ENCODE data around the gene FOXP1.

The FOXP1 gene

GRCh38 chr3:71384837-71385716 lies 198.5 kb downstream of the FOXP1 start:
- H3K27me3 ChIP-seq (ENCODE audit: control insufficient read depth, insufficient read depth, low read length) = no peaks in the 10 kb centered on the region
- H3K36me3 ChIP-seq (ENCODE audit: control insufficient read depth, insufficient read depth, low read length) = no peaks in the 10 kb centered on the region
- peak overlapping the region; percentile 44 for H3K27ac ChIP-seq (ENCODE audit: low read depth, low read length)
- H3K4me3 ChIP-seq (ENCODE audit: low read depth, low read length) = no peak overlapping the region; the same call in 1 of the 2 replicates
- H3K4me1 ChIP-seq (ENCODE audit: control insufficient read depth, insufficient read depth, low read length) = peaks cover 37% of the 10 kb centered on the region
- no peaks in the 10 kb centered on the region for H3K9me3 ChIP-seq (ENCODE audit: control insufficient read depth, insufficient read depth, low read length)
- H3K9ac ChIP-seq (ENCODE audit: low read depth, low read length) = no peak overlapping the region

DNA sequence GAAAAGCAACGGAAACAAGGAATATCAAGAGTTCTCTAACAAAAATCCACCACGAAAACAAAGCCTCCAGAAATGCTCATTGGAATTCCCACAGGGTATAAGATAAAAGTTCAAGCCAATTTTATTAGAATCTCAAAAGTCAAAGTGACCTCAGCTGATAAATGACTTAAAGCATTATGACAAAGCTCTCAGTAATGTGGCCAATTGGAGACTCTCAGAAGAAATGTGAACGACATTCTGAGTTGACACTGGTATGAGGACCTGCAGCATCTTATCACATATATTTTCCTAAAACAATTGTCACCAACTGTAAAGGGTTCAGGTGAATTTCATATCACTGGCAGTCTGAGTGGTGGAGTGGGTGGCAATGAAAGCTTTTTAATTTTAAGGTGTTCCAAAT lies 199.1 kb downstream of the FOXP1 start:
- no peaks in the 10 kb centered on the region for H3K27me3 ChIP-seq (ENCODE audit: control insufficient read depth, insufficient read depth, low read length)
- H3K9me3 ChIP-seq (ENCODE audit: control insufficient read depth, insufficient read depth, low read length) = no peaks in the 10 kb centered on the region
- H3K36me3 ChIP-seq (ENCODE audit: control insufficient read depth, insufficient read depth, low read length) = no peaks in the 10 kb centered on the region
- no peak overlapping the region for H3K9ac ChIP-seq (ENCODE audit: low read depth, low read length)
- H3K4me1 ChIP-seq (ENCODE audit: control insufficient read depth, insufficient read depth, low read length) = peaks cover 30% of the 10 kb centered on the region
- H3K4me3 ChIP-seq (ENCODE audit: low read depth, low read length) = no peak overlapping the region; the same call in 1 of the 2 replicates
- peak overlapping the region; percentile 44 for H3K27ac ChIP-seq (ENCODE audit: low read depth, low read length)

DNA sequence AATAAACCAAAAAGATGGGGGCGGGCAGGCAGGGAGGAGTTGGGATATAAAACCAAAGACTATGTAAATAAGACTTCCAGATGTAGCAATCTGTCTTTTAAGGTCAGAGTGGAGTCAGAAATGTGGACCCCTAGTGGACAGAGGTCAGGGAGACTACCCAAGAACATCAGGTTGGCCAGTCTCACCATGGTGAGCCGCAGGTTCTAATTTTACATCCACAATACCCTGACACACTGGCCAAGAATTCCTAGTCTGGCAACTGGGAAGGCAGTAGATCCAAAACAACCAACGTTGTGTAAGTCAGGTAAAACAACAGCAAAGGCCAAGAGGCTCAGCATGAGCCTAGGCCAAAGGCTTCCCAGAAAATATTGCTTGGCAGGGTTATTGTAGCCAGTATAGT lies 203.4 kb downstream of the FOXP1 start:
- Histone ChIP-seq H3K27ac (ENCODE audit: low read depth, low read length) (no peak overlapping the region), H3K9me3 (ENCODE audit: control insufficient read depth, insufficient read depth, low read length) (no peaks in the 10 kb centered on the region), H3K27me3 (ENCODE audit: control insufficient read depth, insufficient read depth, low read length) (no peaks in the 10 kb centered on the region)

GRCh38 chr3:71378509-71378908 lies 205.0 kb downstream of the FOXP1 start:
- Histone ChIP-seq H3K4me1 (ENCODE audit: control insufficient read depth, insufficient read depth, low read length) (peaks cover 5% of the 10 kb centered on the region; the same call in 1 of the 2 replicates), H3K4me3 (ENCODE audit: low read depth, low read length) (no peak overlapping the region), H3K9me3 (ENCODE audit: control insufficient read depth, insufficient read depth, low read length) (no peaks in the 10 kb centered on the region), H3K27me3 (ENCODE audit: control insufficient read depth, insufficient read depth, low read length) (no peaks in the 10 kb centered on the region), H3K36me3 (ENCODE audit: control insufficient read depth, insufficient read depth, low read length) (no peaks in the 10 kb centered on the region), H3K9ac (ENCODE audit: low read depth, low read length) (no peak overlapping the region), H3K27ac (ENCODE audit: low read depth, low read length) (no peak overlapping the region)

More for the DNA sequence above, 203.4 kb downstream of the FOXP1 start:
- Histone ChIP-seq H3K4me1 (ENCODE audit: control insufficient read depth, insufficient read depth, low read length) (peaks cover 16% of the 10 kb centered on the region), H3K4me3 (ENCODE audit: low read depth, low read length) (no peak overlapping the region), H3K36me3 (ENCODE audit: control insufficient read depth, insufficient read depth, low read length) (no peaks in the 10 kb centered on the region), H3K9ac (ENCODE audit: low read depth, low read length) (no peak overlapping the region)

DNA sequence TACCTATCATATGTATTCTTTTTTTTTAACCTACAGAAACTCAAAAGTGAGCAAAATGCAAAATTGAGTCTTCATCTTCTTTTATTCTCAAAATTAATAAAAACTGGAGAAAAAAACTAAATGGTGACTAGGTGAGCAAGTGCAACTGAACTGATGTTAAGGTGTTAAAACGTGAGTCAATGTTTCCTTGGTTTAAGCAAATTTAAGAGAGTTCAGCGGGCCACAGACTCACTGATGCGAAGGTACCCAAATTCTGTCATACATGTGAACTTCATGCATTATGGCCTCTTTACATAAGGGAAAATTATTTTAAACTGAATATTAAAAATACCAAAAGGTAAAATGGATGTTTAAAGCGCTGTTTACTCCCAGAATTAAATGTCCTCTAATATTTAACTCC lies 206.6 kb downstream of the FOXP1 start:
- Histone ChIP-seq H3K36me3 (ENCODE audit: control insufficient read depth, insufficient read depth, low read length) (no peaks in the 10 kb centered on the region), H3K27ac (ENCODE audit: low read depth, low read length) (no peak overlapping the region), H3K9me3 (ENCODE audit: control insufficient read depth, insufficient read depth, low read length) (no peaks in the 10 kb centered on the region), H3K4me3 (ENCODE audit: low read depth, low read length) (no peak overlapping the region), H3K4me1 (ENCODE audit: control insufficient read depth, insufficient read depth, low read length) (peaks cover 9% of the 10 kb centered on the region), H3K9ac (ENCODE audit: low read depth, low read length) (no peak overlapping the region), H3K27me3 (ENCODE audit: control insufficient read depth, insufficient read depth, low read length) (no peaks in the 10 kb centered on the region)

GRCh38 chr3:71376503-71376902 lies 207.0 kb downstream of the FOXP1 start:
- Histone ChIP-seq H3K4me3 (ENCODE audit: low read depth, low read length) (no peak overlapping the region), H3K4me1 (ENCODE audit: control insufficient read depth, insufficient read depth, low read length) (peaks cover 9% of the 10 kb centered on the region), H3K27ac (ENCODE audit: low read depth, low read length) (no peak overlapping the region)

DNA sequence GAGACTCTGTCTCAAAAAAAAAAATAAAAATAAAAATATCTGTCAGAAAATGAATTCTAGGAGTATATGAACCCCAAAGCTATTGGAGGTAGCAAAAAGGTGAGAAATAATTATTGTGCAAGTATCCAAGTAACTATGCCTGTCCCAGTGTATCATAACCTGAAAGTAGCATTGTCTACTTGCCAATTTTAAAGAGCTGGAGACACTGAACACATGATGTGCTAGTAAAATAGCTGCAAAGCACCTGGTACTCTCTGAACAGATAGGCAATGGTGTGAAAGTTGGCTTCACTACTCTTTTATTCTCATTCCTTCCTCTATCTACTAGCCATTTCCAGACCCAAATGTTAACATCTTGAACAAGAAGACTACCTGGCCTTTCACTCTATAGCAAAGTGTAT lies 208.9 kb downstream of the FOXP1 start:
- H3K27ac ChIP-seq (ENCODE audit: low read depth, low read length) = no peak overlapping the region
- H3K4me1 ChIP-seq (ENCODE audit: control insufficient read depth, insufficient read depth, low read length) = peaks cover 9% of the 10 kb centered on the region
- H3K27me3 ChIP-seq (ENCODE audit: control insufficient read depth, insufficient read depth, low read length) = no peaks in the 10 kb centered on the region
- H3K4me3 ChIP-seq (ENCODE audit: low read depth, low read length) = no peak overlapping the region
- H3K9ac ChIP-seq (ENCODE audit: low read depth, low read length) = no peak overlapping the region
- H3K9me3 ChIP-seq (ENCODE audit: control insufficient read depth, insufficient read depth, low read length) = no peaks in the 10 kb centered on the region
- H3K36me3 ChIP-seq (ENCODE audit: control insufficient read depth, insufficient read depth, low read length) = no peaks in the 10 kb centered on the region

More at GRCh38 chr3:71376503-71376902, 207.0 kb downstream of the FOXP1 start:
- Histone ChIP-seq H3K27me3 (ENCODE audit: control insufficient read depth, insufficient read depth, low read length) (no peaks in the 10 kb centered on the region), H3K9me3 (ENCODE audit: control insufficient read depth, insufficient read depth, low read length) (no peaks in the 10 kb centered on the region), H3K9ac (ENCODE audit: low read depth, low read length) (no peak overlapping the region), H3K36me3 (ENCODE audit: control insufficient read depth, insufficient read depth, low read length) (no peaks in the 10 kb centered on the region)

- Histone ChIP-seq H3K9ac (ENCODE audit: low read depth, low read length) (no peak overlapping the region), H3K27ac (ENCODE audit: low read depth, low read length) (no peak overlapping the region), H3K9me3 (ENCODE audit: control insufficient read depth, insufficient read depth, low read length) (no peaks in the 10 kb centered on the region), H3K36me3 (ENCODE audit: control insufficient read depth, insufficient read depth, low read length) (no peaks in the 10 kb centered on the region), H3K27me3 (ENCODE audit: control insufficient read depth, insufficient read depth, low read length) (no peaks in the 10 kb centered on the region), H3K4me3 (ENCODE audit: low read depth, low read length) (no peak overlapping the region), H3K4me1 (ENCODE audit: control insufficient read depth, insufficient read depth, low read length) (peaks cover 9% of the 10 kb centered on the region)
Observed at GRCh38 chr3:71372911-71373637, 210.5 kb downstream of the FOXP1 start.

DNA sequence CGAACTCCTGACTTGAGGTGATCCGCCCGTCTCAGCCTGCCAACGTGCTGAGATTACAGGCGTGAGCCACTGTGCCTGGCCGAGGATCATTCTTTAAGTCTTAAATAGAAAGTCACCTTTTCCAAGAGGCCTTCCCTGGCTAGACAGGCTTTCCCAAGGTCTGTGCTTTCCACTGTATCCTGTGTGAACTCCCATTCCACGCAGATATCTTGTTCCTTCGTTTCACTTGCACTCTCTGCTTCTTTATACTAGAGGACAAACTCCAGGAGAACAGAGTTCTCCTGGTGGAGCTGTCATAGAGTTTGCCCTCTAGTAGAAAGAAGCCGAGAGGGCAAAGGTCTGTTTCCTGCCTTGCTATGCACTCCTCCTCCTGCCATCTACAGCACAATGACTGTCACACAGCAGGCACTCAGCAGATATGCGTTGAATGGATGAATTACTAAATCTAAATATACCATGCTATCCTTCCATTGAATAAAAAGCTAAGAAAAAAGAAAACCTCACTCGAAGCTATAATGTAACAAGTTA lies 211.2 kb downstream of the FOXP1 start:
- H3K27ac ChIP-seq (ENCODE audit: low read depth, low read length) = no peak overlapping the region
- H3K9ac ChIP-seq (ENCODE audit: low read depth, low read length) = no peak overlapping the region
- no peaks in the 10 kb centered on the region for H3K9me3 ChIP-seq (ENCODE audit: control insufficient read depth, insufficient read depth, low read length)

DNA sequence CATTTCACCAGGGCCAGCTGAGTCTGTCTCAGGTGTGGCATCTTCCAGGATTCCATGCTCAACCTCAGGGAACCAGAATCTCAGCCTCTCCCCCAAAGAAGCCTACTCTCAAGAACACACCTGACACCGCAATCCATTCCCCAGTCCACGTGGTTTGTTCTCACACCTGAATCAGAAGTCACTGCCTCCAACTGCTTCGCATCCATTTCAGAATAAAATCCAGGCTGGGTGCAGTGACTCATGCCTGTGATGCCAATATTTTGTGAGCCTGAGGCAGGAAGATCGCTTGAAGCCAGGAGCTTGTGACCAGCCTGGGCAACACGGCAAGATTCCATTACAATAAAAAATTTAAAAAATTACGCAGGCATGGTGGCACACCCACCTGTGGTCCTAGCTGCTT lies 212.2 kb downstream of the FOXP1 start:
- Histone ChIP-seq H3K36me3 (ENCODE audit: control insufficient read depth, insufficient read depth, low read length) (no peaks in the 10 kb centered on the region), H3K9me3 (ENCODE audit: control insufficient read depth, insufficient read depth, low read length) (no peaks in the 10 kb centered on the region), H3K4me3 (ENCODE audit: low read depth, low read length) (no peak overlapping the region), H3K4me1 (ENCODE audit: control insufficient read depth, insufficient read depth, low read length) (peaks cover 9% of the 10 kb centered on the region), H3K27me3 (ENCODE audit: control insufficient read depth, insufficient read depth, low read length) (no peaks in the 10 kb centered on the region), H3K9ac (ENCODE audit: low read depth, low read length) (no peak overlapping the region; the same call in 1 of the 2 replicates), H3K27ac (ENCODE audit: low read depth, low read length) (no peak overlapping the region)

More for the DNA sequence above, 211.2 kb downstream of the FOXP1 start:
- H3K36me3 ChIP-seq (ENCODE audit: control insufficient read depth, insufficient read depth, low read length) = no peaks in the 10 kb centered on the region
- no peaks in the 10 kb centered on the region for H3K27me3 ChIP-seq (ENCODE audit: control insufficient read depth, insufficient read depth, low read length)
- no peak overlapping the region for H3K4me3 ChIP-seq (ENCODE audit: low read depth, low read length)
- peaks cover 9% of the 10 kb centered on the region for H3K4me1 ChIP-seq (ENCODE audit: control insufficient read depth, insufficient read depth, low read length)

DNA sequence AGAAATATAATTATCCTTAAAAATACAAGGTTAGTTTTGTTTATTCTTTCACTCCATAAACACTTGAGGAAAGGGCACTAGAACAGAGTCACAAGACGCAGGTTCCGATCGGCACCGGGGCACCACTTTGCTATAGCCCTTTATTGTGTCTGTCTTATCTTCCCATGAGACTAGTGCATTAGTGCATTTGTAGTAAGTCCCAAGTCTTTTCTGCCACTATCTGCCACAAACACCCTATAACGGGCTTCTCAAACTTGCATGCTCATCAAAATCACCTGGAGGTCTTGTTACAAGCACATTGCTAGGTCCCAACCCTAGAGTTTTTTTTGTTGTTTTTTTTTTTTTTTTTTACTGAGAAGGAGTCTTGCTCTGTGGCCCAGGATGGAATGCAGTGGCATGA lies 213.1 kb downstream of the FOXP1 start:
- Histone ChIP-seq H3K9me3 (ENCODE audit: control insufficient read depth, insufficient read depth, low read length) (no peaks in the 10 kb centered on the region), H3K4me1 (ENCODE audit: control insufficient read depth, insufficient read depth, low read length) (peaks cover 9% of the 10 kb centered on the region), H3K4me3 (ENCODE audit: low read depth, low read length) (no peak overlapping the region), H3K27me3 (ENCODE audit: control insufficient read depth, insufficient read depth, low read length) (no peaks in the 10 kb centered on the region), H3K36me3 (ENCODE audit: control insufficient read depth, insufficient read depth, low read length) (no peaks in the 10 kb centered on the region), H3K27ac (ENCODE audit: low read depth, low read length) (no peak overlapping the region), H3K9ac (ENCODE audit: low read depth, low read length) (no peak overlapping the region)
